Body of pancreas (tissue), 4 donors: Measurements from ENCODE around the gene FOLR2. TPM values are rescaled to one million over a fixed set of nuclear protein-coding genes. Genes with fewer than 3 reads are reported as not detected.

Source experiments
- ATAC-seq: fragments of 150-250 bp; one replicate; pipeline ENCODE4 v1.9.1; 2016
- DNase-seq, 4 donors: peaks; one replicate each; pipeline ENCODE4 v3.0.0-alpha.2; 2019
- H3K27ac ChIP-seq, 4 donors: fragments of 200-600 bp; sonication (generic); 1 replicate in 3 of 4; 2 replicates in 1 of 4; pipeline versions ENCODE4 v1.5.1 to v1.6.1; 2016 to 2019; ENCODE audit warnings: mild to moderate bottlenecking in 1 of 4, mixed read lengths in 1 of 4, moderate library complexity in 1 of 4
- H3K27me3 ChIP-seq, 2 donors: fragments of 200-600 bp; sonication (generic); one replicate each; pipeline ENCODE4 v1.6.0; 2016; ENCODE audit warnings: mild to moderate bottlenecking in 1 of 2
- H3K36me3 ChIP-seq, 2 donors: fragments of 200-600 bp; sonication (generic); replicated peaks in 1 of 2; 2 replicates each; pipeline ENCODE4 v1.5.1; 2016; ENCODE audit warnings: low read depth in 2 of 2; ENCODE audit not compliant: insufficient read depth in 1 of 2
- H3K4me1 ChIP-seq: fragments of 200-600 bp; sonication (generic); one replicate; pipeline ENCODE4 v1.6.0; 2016
- H3K4me3 ChIP-seq, 2 donors: fragments of 200-600 bp; sonication (generic); 1 replicate in 1 of 2; 2 replicates in 1 of 2; pipeline ENCODE4 v1.5.1; 2016 to 2019
- H3K9me3 ChIP-seq, 3 donors: fragments of 200-600 bp; sonication (generic); 1 replicate in 2 of 3; 2 replicates in 1 of 3; pipeline ENCODE4 v1.5.1; 2016
- POLR2A ChIP-seq, 3 donors: fragments of 450-650 bp; IDR thresholded peaks; one replicate each; pipeline ENCODE4 v1.6.1; 2016; ENCODE audit warnings: antibody characterized with exemption in 3 of 3, mild to moderate bottlenecking in 2 of 3
- WGBS, 2 donors: methylation state at CpG; one replicate each; pipeline ENCODE4 v1.1.5; 2017; 5-methylcytosine and 5-hydroxymethylcytosine counted together
- intact Hi-C: fragments of 100-400 bp; cut with DNase I; formaldehyde crosslinking; loops from one replicate; pipeline ENCODE4 v1.15.1; 2023
- total RNA-seq, 2 donors: library from RNA; depleted of rRNA; stranded (reverse); fragments of >200 nt; gene quantifications; one replicate each; pipeline ENCODE4 v1.1.0, GENCODE V29; 2016
- TF ChIP-seq, protein P1 (sequence below), 7 experiments: fragments of 450-650 bp in 4 of 7; fragments of 200-600 bp in 3 of 7; sonication (generic) in 3 of 7; IDR thresholded peaks; one replicate each; pipeline ENCODE4 v1.5.1; 2016 to 2019; ENCODE audit warnings: antibody characterized with exemption in 7 of 7

Gene FOLR2
- total RNA-seq, 2 donors from 2014 or later, result 11.4 to 49.1 TPM

- 84 to 86% methylated on average over 1 to 24 of the region's 24 CpGs for WGBS, 2 donors
- Histone ChIP-seq H3K4me3 (no peak overlapping the region), H3K27me3 (no peaks in the 10 kb centered on the region), H3K4me1 (no peaks in the 10 kb centered on the region), H3K9me3 (no peaks in the 10 kb centered on the region), H3K27ac (no peak overlapping the region), H3K36me3 (no peaks in the 10 kb centered on the region)
- ATAC-seq (no peak), DNase-seq (no peak)
- TF ChIP-seq, protein P1, sequence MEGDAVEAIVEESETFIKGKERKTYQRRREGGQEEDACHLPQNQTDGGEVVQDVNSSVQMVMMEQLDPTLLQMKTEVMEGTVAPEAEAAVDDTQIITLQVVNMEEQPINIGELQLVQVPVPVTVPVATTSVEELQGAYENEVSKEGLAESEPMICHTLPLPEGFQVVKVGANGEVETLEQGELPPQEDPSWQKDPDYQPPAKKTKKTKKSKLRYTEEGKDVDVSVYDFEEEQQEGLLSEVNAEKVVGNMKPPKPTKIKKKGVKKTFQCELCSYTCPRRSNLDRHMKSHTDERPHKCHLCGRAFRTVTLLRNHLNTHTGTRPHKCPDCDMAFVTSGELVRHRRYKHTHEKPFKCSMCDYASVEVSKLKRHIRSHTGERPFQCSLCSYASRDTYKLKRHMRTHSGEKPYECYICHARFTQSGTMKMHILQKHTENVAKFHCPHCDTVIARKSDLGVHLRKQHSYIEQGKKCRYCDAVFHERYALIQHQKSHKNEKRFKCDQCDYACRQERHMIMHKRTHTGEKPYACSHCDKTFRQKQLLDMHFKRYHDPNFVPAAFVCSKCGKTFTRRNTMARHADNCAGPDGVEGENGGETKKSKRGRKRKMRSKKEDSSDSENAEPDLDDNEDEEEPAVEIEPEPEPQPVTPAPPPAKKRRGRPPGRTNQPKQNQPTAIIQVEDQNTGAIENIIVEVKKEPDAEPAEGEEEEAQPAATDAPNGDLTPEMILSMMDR (IDR thresholded peaks at IDR 0.05), result no peak
- TF ChIP-seq POLR2A (IDR thresholded peaks at IDR 0.05), result no peak
- intact Hi-C loops, result no loop called here
Measured at GRCh38 chr11:72250661-72251464, 34.3 kb downstream of the FOLR2 start.

DNA sequence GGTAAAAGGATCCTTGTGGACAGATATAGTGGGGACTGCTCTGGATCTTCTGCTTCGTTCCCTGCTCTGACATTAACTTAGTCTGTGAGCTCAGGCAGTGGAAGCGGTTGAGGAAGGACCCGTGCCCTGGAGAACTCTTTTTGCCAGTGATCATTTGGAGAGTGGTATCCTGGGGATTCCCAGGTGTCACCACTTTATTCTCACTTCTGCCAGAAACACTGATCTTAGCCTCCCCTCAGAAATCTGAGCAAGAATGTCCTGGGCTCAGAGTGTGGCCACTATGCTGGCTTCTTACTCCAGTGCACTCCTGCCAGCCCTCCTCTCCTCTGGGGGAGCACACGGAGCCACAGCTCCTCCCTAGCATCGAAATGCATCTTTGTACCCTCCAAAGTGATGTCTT, 35.0 kb downstream of the FOLR2 start:
- Histone ChIP-seq H3K27me3 (no peaks in the 10 kb centered on the region), H3K9me3 (no peaks in the 10 kb centered on the region), H3K36me3 (no peaks in the 10 kb centered on the region), H3K4me1 (no peaks in the 10 kb centered on the region), H3K4me3 (no peak overlapping the region), H3K27ac (no peak overlapping the region)
- ATAC-seq (no peak), DNase-seq (no peak)
- 70 to 76% methylated on average over 5 of the region's 5 CpGs for WGBS, 2 donors
- TF ChIP-seq, protein P1 (IDR thresholded peaks at IDR 0.05), result no peak
- no peak for TF ChIP-seq POLR2A (IDR thresholded peaks at IDR 0.05)
- intact Hi-C loops, result no loop called here

- no peak for DNase-seq
- intact Hi-C loops, result no loop called here
- ATAC-seq, result no peak
- 89 to 93% methylated on average over 3 of the region's 3 CpGs for WGBS, 2 donors
- Histone ChIP-seq H3K27me3 (no peaks in the 10 kb centered on the region), H3K4me3 (no peak overlapping the region), H3K36me3 (no peaks in the 10 kb centered on the region), H3K4me1 (no peaks in the 10 kb centered on the region), H3K27ac (no peak overlapping the region), H3K9me3 (no peaks in the 10 kb centered on the region)
- TF ChIP-seq, protein P1 (IDR thresholded peaks at IDR 0.05), result no peak
- no peak for TF ChIP-seq POLR2A (IDR thresholded peaks at IDR 0.05)
Measured at GRCh38 chr11:72253392-72253791, 36.8 kb downstream of the FOLR2 start.

DNA sequence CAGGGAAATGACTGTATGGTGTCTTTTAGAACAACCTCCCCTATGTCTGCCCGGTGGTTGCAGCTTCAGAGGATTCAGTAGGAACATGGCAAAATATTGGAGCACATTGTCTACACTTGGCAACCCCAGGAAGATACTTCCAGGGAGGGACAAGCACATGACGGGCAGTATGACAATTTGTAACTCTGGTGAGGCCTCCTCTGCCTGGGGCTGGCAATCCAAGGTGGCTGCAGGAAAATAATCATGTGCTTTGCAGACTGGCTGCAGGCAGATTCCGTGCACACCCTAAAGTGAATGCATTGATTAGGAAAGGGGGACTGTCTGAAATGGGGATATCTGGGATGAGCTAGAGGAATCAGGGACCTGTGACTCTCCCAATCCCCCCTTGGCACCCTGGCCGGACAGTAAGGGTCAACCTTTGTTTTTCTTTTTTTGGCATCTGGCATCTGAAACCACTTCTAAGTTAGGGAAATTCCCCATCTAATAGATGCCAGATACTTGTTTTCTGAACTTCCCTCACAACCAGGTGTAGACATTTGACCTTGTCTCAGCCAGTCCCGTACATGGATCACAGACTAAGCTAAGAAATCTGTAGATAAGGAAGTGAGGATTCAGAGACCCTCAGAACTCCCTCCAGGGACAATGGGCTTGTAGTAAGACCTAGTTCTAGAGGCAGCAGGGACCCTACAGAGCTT, 37.9 kb downstream of the FOLR2 start:
- DNase-seq (no peak), ATAC-seq (no peak)
- 62 to 65% methylated on average over 4 to 5 of the region's 5 CpGs for WGBS, 2 donors
- no peak overlapping the region for H3K27ac ChIP-seq
- H3K9me3 ChIP-seq, result no peaks in the 10 kb centered on the region
- H3K4me3 ChIP-seq, result no peak overlapping the region
- H3K36me3 ChIP-seq, result no peaks in the 10 kb centered on the region
- TF ChIP-seq, protein P1 (IDR thresholded peaks at IDR 0.05), result no peak
- no peak for TF ChIP-seq POLR2A (IDR thresholded peaks at IDR 0.05)
- H3K4me1 ChIP-seq, result no peaks in the 10 kb centered on the region
- intact Hi-C loops, result no loop called here
- H3K27me3 ChIP-seq, result no peaks in the 10 kb centered on the region
